PFSK-1 (cell line): ENCODE measurements around the gene RNF14.

Experiments used
- FOXP2 ChIP-seq: optimal IDR thresholded peaks from 2 replicates; pipeline ENCODE3; 2011; ENCODE audit warnings: borderline replicate concordance, control low read depth, inconsistent platforms; ENCODE audit not compliant: insufficient read depth; ENCODE audit errors: extremely low read length, extremely low read depth
- POLR2AphosphoS5 ChIP-seq: IDR thresholded peaks from 2 replicates; pipeline ENCODE4 v1.6.1; 2012; ENCODE audit warnings: low read depth, mild to moderate bottlenecking, control low read depth, low read length, moderate library complexity
- REST ChIP-seq, 2 experiments: IDR thresholded peaks; 2 replicates each; pipeline versions ENCODE4 v1.6.1 to v1.8.0; 2011 to 2012; ENCODE audit warnings: low read depth in 2 of 2, low read length in 2 of 2, control low read depth in 1 of 2, inconsistent platforms in 1 of 2, mild to moderate bottlenecking in 1 of 2, moderate library complexity in 1 of 2; ENCODE audit not compliant: insufficient read depth in 1 of 2
- SIN3A ChIP-seq: IDR thresholded peaks from 2 replicates; pipeline ENCODE4 v1.6.1; 2012; ENCODE audit warnings: mild to moderate bottlenecking, low read length, moderate library complexity, borderline replicate concordance; ENCODE audit not compliant: insufficient read depth
- TAF1 ChIP-seq: IDR thresholded peaks from 2 replicates; pipeline ENCODE4 v1.6.1; 2012; ENCODE audit warnings: low read length, control low read depth, borderline replicate concordance; ENCODE audit not compliant: insufficient read depth

RNF14 gene

GRCh38 chr5:141969783-141970771 lies 1.2 kb downstream of the RNF14 start:
- no peak for TF ChIP-seq SIN3A
- no peak for TF ChIP-seq POLR2AphosphoS5
- TF ChIP-seq FOXP2: no peak
- no peak for TF ChIP-seq REST (IDR thresholded peaks at IDR 0.05; ENCODE audit: insufficient read depth in 1 of 2, low read depth in 2 of 2, low read length in 2 of 2)
- no peak for TF ChIP-seq TAF1

- TF ChIP-seq POLR2AphosphoS5 (no peak), TAF1 (no peak), REST (IDR thresholded peaks at IDR 0.05; ENCODE audit: insufficient read depth in 1 of 2, low read depth in 2 of 2, low read length in 2 of 2) (no peak)
Measured at GRCh38 chr5:141973871-141974595, 5.1 kb downstream of the RNF14 start.

- TF ChIP-seq POLR2AphosphoS5 (no peak), REST (IDR thresholded peaks at IDR 0.05; ENCODE audit: insufficient read depth in 1 of 2, low read depth in 2 of 2, low read length in 2 of 2) (no peak), SIN3A (no peak), TAF1 (no peak), FOXP2 (no peak)
Measured at GRCh38 chr5:141976176-141976575, 7.3 kb downstream of the RNF14 start.

GRCh38 chr5:141978389-141978788 lies 9.5 kb downstream of the RNF14 start:
- no peak for TF ChIP-seq FOXP2
- no peak for TF ChIP-seq TAF1
- TF ChIP-seq SIN3A: no peak
- TF ChIP-seq POLR2AphosphoS5: no peak
- TF ChIP-seq REST (IDR thresholded peaks at IDR 0.05; ENCODE audit: insufficient read depth in 1 of 2, low read depth in 2 of 2, low read length in 2 of 2): no peak
